WTC11 (cell line): ENCODE results near the gene HOXB5. TPM values are rescaled to one million over a fixed set of nuclear protein-coding genes. Genes with fewer than 3 reads are reported as not detected.

ENCODE experiments used
- ATAC-seq: fragments of 200-7000 bp; cut with Tn5 transposase; 2 replicates; pipeline ENCODE4 v1.10.0; 2021; ENCODE audit warnings: mild to moderate bottlenecking, moderate library complexity
- CTCF ChIA-PET: fragments of 300-600 bp; sonication (Branson Sonifier 250); formaldehyde crosslinking; loops from one replicate; lab custom pipeline; 2021; ENCODE audit warnings: antibody characterized with exemption; lab: Charles Lee
- POLR2A ChIA-PET: fragments of 350-600 bp; sonication (Branson Sonifier 250); formaldehyde crosslinking; loops from one replicate; lab custom pipeline; 2021; ENCODE audit warnings: antibody characterized with exemption; lab: Charles Lee
- DNase-seq: peaks from one replicate; pipeline ENCODE4 v3.0.0; 2021; ENCODE audit warnings: low spot score
- H3K27ac Mint-ChIP-seq: 2 replicates; pipeline ENCODE4 v1.8.0; 2021; ENCODE audit warnings: mixed read lengths
- H3K27me3 Mint-ChIP-seq: 2 replicates; pipeline ENCODE4 v1.8.0; 2021; ENCODE audit warnings: low read depth, mild to moderate bottlenecking, moderate library complexity, mixed read lengths
- H3K36me3 Mint-ChIP-seq: 2 replicates; pipeline ENCODE4 v1.8.0; 2021; ENCODE audit warnings: mixed read lengths
- H3K4me1 Mint-ChIP-seq: 2 replicates; pipeline ENCODE4 v1.8.0; 2022; ENCODE audit warnings: mixed read lengths
- H3K4me3 Mint-ChIP-seq: 2 replicates; pipeline ENCODE4 v1.8.0; 2021; ENCODE audit warnings: mild to moderate bottlenecking, moderate library complexity, mixed read lengths
- H3K9me3 Mint-ChIP-seq: 2 replicates; pipeline ENCODE4 v1.8.0; 2021; ENCODE audit warnings: mixed read lengths
- ATF1 ChIP-seq: sonication (generic); formaldehyde crosslinking; IDR thresholded peaks from 2 replicates; pipeline ENCODE4 v1.8.1; 2023; ENCODE audit warnings: mild to moderate bottlenecking, moderate library complexity, missing genetic modification reagents
- CBFB ChIP-seq: sonication (generic); formaldehyde crosslinking; IDR thresholded peaks from 2 replicates; pipeline ENCODE4 v1.8.1; 2022; ENCODE audit warnings: mild to moderate bottlenecking, low read depth, missing genetic modification reagents
- CDX4 ChIP-seq: fragments of 250-450 bp; sonication (Bioruptor Pico); IDR thresholded peaks from 2 replicates; pipeline ENCODE4 v1.9.0; 2021; ENCODE audit warnings: moderate library complexity, mild to moderate bottlenecking, inconsistent platforms, borderline replicate concordance
- E2F1 ChIP-seq: sonication (generic); formaldehyde crosslinking; IDR thresholded peaks from 2 replicates; pipeline ENCODE4 v1.8.0; 2022; ENCODE audit warnings: mild to moderate bottlenecking, missing genetic modification reagents
- ERG ChIP-seq: fragments of 250-450 bp; sonication (Bioruptor Pico); IDR thresholded peaks from 2 replicates; pipeline ENCODE4 v1.8.0; 2021; ENCODE audit warnings: mild to moderate bottlenecking
- FOXJ3 ChIP-seq: sonication (generic); formaldehyde crosslinking; IDR thresholded peaks from 2 replicates; pipeline ENCODE4 v1.9.0; 2021; ENCODE audit warnings: missing genetic modification reagents, mild to moderate bottlenecking, borderline replicate concordance
- FOXP1 ChIP-seq: sonication (generic); formaldehyde crosslinking; IDR thresholded peaks from 2 replicates; pipeline ENCODE4 v1.8.0; 2022; ENCODE audit warnings: missing genetic modification reagents, mild to moderate bottlenecking, moderate library complexity, borderline replicate concordance
- GTF2I ChIP-seq: fragments of 250-450 bp; sonication (Bioruptor Pico); conservative IDR thresholded peaks from 2 replicates; pipeline ENCODE4 v1.4.0; 2021; ENCODE audit warnings: mild to moderate bottlenecking
- HMGXB4 ChIP-seq: sonication (generic); formaldehyde crosslinking; IDR thresholded peaks from 2 replicates; pipeline ENCODE4 v1.8.1; 2023; ENCODE audit warnings: mild to moderate bottlenecking, moderate library complexity, missing genetic modification reagents
- MAX ChIP-seq: sonication (generic); formaldehyde crosslinking; IDR thresholded peaks from 2 replicates; pipeline ENCODE4 v1.8.0; 2022; ENCODE audit warnings: mild to moderate bottlenecking, missing genetic modification reagents
- MLX ChIP-seq: sonication (generic); formaldehyde crosslinking; IDR thresholded peaks from 2 replicates; pipeline ENCODE4 v1.8.1; 2023; ENCODE audit warnings: mild to moderate bottlenecking, missing genetic modification reagents, moderate library complexity
- NFATC4 ChIP-seq: fragments of 250-450 bp; sonication (Bioruptor Pico); IDR thresholded peaks from 2 replicates; pipeline ENCODE4 v1.9.0; 2021; ENCODE audit warnings: mild to moderate bottlenecking
- NFYB ChIP-seq: sonication (generic); formaldehyde crosslinking; conservative IDR thresholded peaks from 2 replicates; pipeline ENCODE4 v1.8.0; 2022; ENCODE audit warnings: low read depth, missing genetic modification reagents
- PRRX2 ChIP-seq: fragments of 250-450 bp; sonication (Bioruptor Pico); IDR thresholded peaks from 2 replicates; pipeline ENCODE4 v1.8.0; 2021; ENCODE audit warnings: mild to moderate bottlenecking
- RELA ChIP-seq: sonication (generic); formaldehyde crosslinking; IDR thresholded peaks from 2 replicates; pipeline ENCODE4 v1.8.1; 2022; ENCODE audit warnings: missing genetic modification reagents, mild to moderate bottlenecking, borderline replicate concordance
- TP53 ChIP-seq: sonication (generic); formaldehyde crosslinking; IDR thresholded peaks from 2 replicates; pipeline ENCODE4 v1.8.1; 2023; ENCODE audit warnings: mild to moderate bottlenecking, missing genetic modification reagents
- USF2 ChIP-seq: sonication (generic); formaldehyde crosslinking; IDR thresholded peaks from 2 replicates; pipeline ENCODE4 v1.8.1; 2023; ENCODE audit warnings: mild to moderate bottlenecking, missing genetic modification reagents, moderate library complexity
- ZBTB21 ChIP-seq: sonication (generic); formaldehyde crosslinking; IDR thresholded peaks from 2 replicates; pipeline ENCODE4 v1.8.1; 2023; ENCODE audit warnings: mild to moderate bottlenecking, missing genetic modification reagents, borderline replicate concordance
- ZBTB43 ChIP-seq: sonication (generic); formaldehyde crosslinking; IDR thresholded peaks from 2 replicates; pipeline ENCODE4 v1.8.1; 2023; ENCODE audit warnings: mild to moderate bottlenecking, missing genetic modification reagents
- ZNF263 ChIP-seq: sonication (generic); formaldehyde crosslinking; IDR thresholded peaks from 2 replicates; pipeline ENCODE4 v1.8.1; 2022; ENCODE audit warnings: low read depth, mild to moderate bottlenecking, moderate library complexity, missing genetic modification reagents
- ZSCAN18 ChIP-seq: fragments of 250-450 bp; sonication (Bioruptor Pico); IDR thresholded peaks from 2 replicates; pipeline ENCODE4 v2.1.2; 2022; ENCODE audit warnings: mild to moderate bottlenecking, moderate library complexity
- total RNA-seq: library from RNA; stranded (reverse); gene quantifications from 3 replicates; pipeline ENCODE4 v1.2.3, GENCODE V29; 2021

The HOXB5 gene
- total RNA-seq, 1 experiment from 2014 or later: not detected

- TF ChIP-seq FOXJ3 (CRISPR knock-in tag): no peak
- no peak for TF ChIP-seq ERG (CRISPR knock-in tag)
- TF ChIP-seq NFYB: no peak
- TF ChIP-seq NFATC4 (CRISPR knock-in tag): no peak
- TF ChIP-seq E2F1 (CRISPR knock-in tag): no peak
- TF ChIP-seq, all 79 proteins: peak for 0
These were observed 18.5 kb downstream of the HOXB5 start (continued) for GRCh38 chr17:48575066-48575582.

- no peaks in the 10 kb centered on the region for H3K36me3 Mint-ChIP-seq
- no peak overlapping the region for H3K4me3 Mint-ChIP-seq
- ATAC-seq (no peak), DNase-seq (no peak)
- H3K9me3 Mint-ChIP-seq: no peaks in the 10 kb centered on the region
- peaks cover 16% of the 10 kb centered on the region; the same call in 1 of the 2 replicates for H3K27me3 Mint-ChIP-seq
- H3K4me1 Mint-ChIP-seq: peaks cover 44% of the 10 kb centered on the region
- CTCF ChIA-PET: interaction anchor here (0.5 kb wide), 1 partner anchor 103 kb away, joined by 4 read pairs; no protein-coding TSS in a partner anchor
- POLR2A ChIA-PET: no interaction called here
- TF ChIP-seq ZSCAN18 (CRISPR knock-in tag) (no peak), CBFB (CRISPR knock-in tag) (no peak), PRRX2 (CRISPR knock-in tag) (no peak), USF2 (CRISPR knock-in tag) (no peak), RELA (CRISPR knock-in tag) (no peak), ZNF263 (CRISPR knock-in tag) (no peak)
- H3K27ac Mint-ChIP-seq: no peak overlapping the region
These were observed 19.0 kb downstream of the HOXB5 start for GRCh38 chr17:48574505-48575065.

- Mint-ChIP-seq H3K27me3 (no peaks in the 10 kb centered on the region), H3K9me3 (no peaks in the 10 kb centered on the region), H3K4me3 (no peak overlapping the region), H3K36me3 (no peaks in the 10 kb centered on the region), H3K4me1 (peaks cover 36% of the 10 kb centered on the region), H3K27ac (no peak overlapping the region)
- DNase-seq: no peak
- POLR2A ChIA-PET: no interaction called here
- TF ChIP-seq GTF2I (CRISPR knock-in tag): no peak
- TF ChIP-seq HMGXB4 (CRISPR knock-in tag): no peak
- no peak for TF ChIP-seq ZBTB43 (CRISPR knock-in tag)
- no peak for TF ChIP-seq TP53 (CRISPR knock-in tag)
- no peak for TF ChIP-seq MLX (CRISPR knock-in tag)
- no peak for TF ChIP-seq FOXP1 (CRISPR knock-in tag)
- no peak for TF ChIP-seq ZSCAN18 (CRISPR knock-in tag)
- no peak for TF ChIP-seq MAX (CRISPR knock-in tag)
- no peak for TF ChIP-seq ATF1 (CRISPR knock-in tag)
- TF ChIP-seq ZBTB21 (CRISPR knock-in tag): no peak
- no peak for TF ChIP-seq CDX4 (CRISPR knock-in tag)
- CTCF ChIA-PET: no interaction called here
- no peak for ATAC-seq
These were observed 21.7 kb downstream of the HOXB5 start for GRCh38 chr17:48571826-48572417.
